AG08396 (cell line): ENCODE measurements around the gene MYO18B.

Experiments used
- DNase-seq: peaks from one replicate; pipeline ENCODE4 v3.0.0; 2012; ENCODE audit warnings: low spot score, mixed read lengths

MYO18B gene

GRCh38 chr22:25996669-25997068, 254.7 kb downstream of the MYO18B start:
- DNase-seq: no peak

- DNase-seq: no peak
These were observed 256.1 kb downstream of the MYO18B start for GRCh38 chr22:25997886-25998775.

- no peak for DNase-seq
These were observed 260.5 kb downstream of the MYO18B start for GRCh38 chr22:26002456-26002855.

- no peak for DNase-seq
These were observed 262.5 kb downstream of the MYO18B start for GRCh38 chr22:26004477-26004876.

- no peak for DNase-seq
These were observed 266.6 kb downstream of the MYO18B start for GRCh38 chr22:26008587-26008986.

- no peak for DNase-seq
These were observed 274.9 kb downstream of the MYO18B start for GRCh38 chr22:26016916-26017315.

GRCh38 chr22:26017932-26018331, 275.9 kb downstream of the MYO18B start:
- DNase-seq: no peak

- no peak for DNase-seq
These were observed 277.6 kb downstream of the MYO18B start for GRCh38 chr22:26019596-26019995.

- no peak for DNase-seq
These were observed 279.5 kb downstream of the MYO18B start for GRCh38 chr22:26021516-26021915.

GRCh38 chr22:26023104-26023775, 281.3 kb downstream of the MYO18B start:
- no peak for DNase-seq

- no peak for DNase-seq
These were observed 283.6 kb downstream of the MYO18B start for GRCh38 chr22:26025626-26026025.

- no peak for DNase-seq
These were observed 285.4 kb downstream of the MYO18B start for GRCh38 chr22:26027341-26027740.

- no peak for DNase-seq
These were observed 289.7 kb downstream of the MYO18B start for GRCh38 chr22:26031641-26032040.

GRCh38 chr22:26033071-26033470, 291.1 kb downstream of the MYO18B start:
- DNase-seq: no peak

- DNase-seq: no peak
These were observed 291.6 kb downstream of the MYO18B start for GRCh38 chr22:26033586-26033985.

GRCh38 chr22:26035523-26035922, 293.5 kb downstream of the MYO18B start:
- no peak for DNase-seq

- no peak for DNase-seq
These were observed 296.4 kb downstream of the MYO18B start for GRCh38 chr22:26038365-26038764.

GRCh38 chr22:26041931-26042330, 299.9 kb downstream of the MYO18B start:
- no peak for DNase-seq

- DNase-seq: no peak
These were observed 301.0 kb downstream of the MYO18B start for GRCh38 chr22:26043031-26043430.

- DNase-seq: no peak
These were observed 303.1 kb downstream of the MYO18B start for GRCh38 chr22:26045051-26045450.

GRCh38 chr22:26045860-26046259, 303.9 kb downstream of the MYO18B start:
- no peak for DNase-seq

- no peak for DNase-seq
These were observed 305.5 kb downstream of the MYO18B start for GRCh38 chr22:26047516-26047915.

GRCh38 chr22:26047920-26048319, 305.9 kb downstream of the MYO18B start:
- no peak for DNase-seq
